ENCODE results near the gene SCAI. TPM values are rescaled to one million over a fixed set of nuclear protein-coding genes. Genes with fewer than 3 reads are reported as not detected.

SCAI gene
- total and polyA plus RNA-seq, 9 of the 15 experiments (the other 6 are each of a cell fraction or from before 2014, with no cell fraction given) = 0.70 to 12.4 (median 4.2) TPM

GRCh38 chr9:125151730-125152129 lies 8.4 kb upstream of the SCAI start (continued):
- TF ChIP-seq CHD7 (IDR thresholded peaks at IDR 0.05; ENCODE audit: low read depth, low read length) = no peak

Data from K562 (cell line).